SH-SY5Y (cell line): Measurements from ENCODE around the gene GDF11.

Experiments
- GATA2 ChIP-seq: IDR thresholded peaks from 2 replicates; pipeline ENCODE4 v1.6.1; 2011; ENCODE audit warnings: mild to moderate bottlenecking, low read depth, low read length
- GATA3 ChIP-seq: IDR thresholded peaks from 2 replicates; pipeline ENCODE4 v1.6.1; 2011; ENCODE audit warnings: low read depth, mild to moderate bottlenecking, low read length, moderate library complexity

DNA sequence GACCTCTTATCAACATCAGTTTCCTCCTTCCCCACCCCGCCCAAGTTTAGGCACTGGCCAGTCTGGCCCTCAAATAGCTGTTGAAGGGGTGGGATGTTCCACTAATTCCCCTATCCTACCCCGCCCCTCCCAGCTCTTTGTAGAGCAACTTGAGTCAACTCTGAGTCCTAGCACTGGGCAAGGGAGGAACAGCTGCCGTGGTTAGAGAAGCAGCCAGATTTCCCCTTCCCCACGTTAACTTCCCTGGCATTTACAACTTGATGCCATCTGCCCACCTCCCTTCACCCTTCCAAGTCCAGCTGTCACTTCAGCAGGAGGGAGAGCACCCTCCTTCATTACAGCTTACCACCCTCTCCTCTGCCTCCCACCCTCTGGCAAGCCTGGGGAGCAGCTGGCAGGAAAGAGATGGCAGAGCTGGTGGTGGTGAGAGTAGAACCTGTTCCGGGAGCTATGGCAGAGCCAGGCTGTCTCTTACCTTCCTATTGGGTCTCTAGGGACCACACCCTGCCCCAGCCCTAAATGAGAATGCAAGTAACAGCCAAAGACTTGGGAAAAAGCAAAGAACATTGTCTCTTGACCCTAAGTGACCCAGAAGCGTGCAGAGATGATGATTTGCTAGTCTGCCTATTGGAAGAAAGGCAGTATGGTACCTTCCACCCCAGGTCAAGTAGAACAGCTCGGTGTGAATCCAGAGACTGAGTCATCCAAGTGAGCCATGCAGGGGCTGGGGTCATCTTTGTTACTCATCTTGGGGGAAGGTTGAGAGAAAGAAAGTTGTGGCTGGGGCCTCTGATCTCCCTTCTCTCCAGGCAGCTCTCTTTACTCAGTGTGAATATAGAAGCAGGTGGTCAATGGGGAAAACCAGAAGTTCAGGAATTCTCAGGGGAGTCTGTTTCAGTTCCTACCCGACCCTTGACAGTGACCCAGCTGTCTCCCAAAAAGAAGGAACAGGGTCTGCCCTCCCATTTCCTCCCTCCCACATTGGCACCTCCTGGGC is 25.6 kb upstream of the GDF11 start:
- TF ChIP-seq GATA3 (no peak), GATA2 (no peak)
